Muscle of arm (tissue), 12 donors: Measurements from ENCODE around the gene RAD23A. TPM values are rescaled to one million over a fixed set of nuclear protein-coding genes. Genes with fewer than 3 reads are reported as not detected.
"Not testable (repeated sequence)": the region's sequence is repeated elsewhere in the genome, so short reads cannot be mapped to it uniquely, and the experiment has no call there.

Experiments used
- DNase-seq: peaks from one replicate; pipeline ENCODE4 v3.0.0-alpha.2; 2013
- polyA plus RNA-seq, 12 donors: library from polyadenylated mRNA; unstranded; fragments of 120-200 nt; gene quantifications; one replicate each; pipeline ENCODE4 v1.2.1, GENCODE V29; 2013; ENCODE audit not compliant: insufficient read length in 12 of 12

The RAD23A gene
- polyA plus RNA-seq, 12 donors = 80.3 to 659 (median 114) TPM

DNA sequence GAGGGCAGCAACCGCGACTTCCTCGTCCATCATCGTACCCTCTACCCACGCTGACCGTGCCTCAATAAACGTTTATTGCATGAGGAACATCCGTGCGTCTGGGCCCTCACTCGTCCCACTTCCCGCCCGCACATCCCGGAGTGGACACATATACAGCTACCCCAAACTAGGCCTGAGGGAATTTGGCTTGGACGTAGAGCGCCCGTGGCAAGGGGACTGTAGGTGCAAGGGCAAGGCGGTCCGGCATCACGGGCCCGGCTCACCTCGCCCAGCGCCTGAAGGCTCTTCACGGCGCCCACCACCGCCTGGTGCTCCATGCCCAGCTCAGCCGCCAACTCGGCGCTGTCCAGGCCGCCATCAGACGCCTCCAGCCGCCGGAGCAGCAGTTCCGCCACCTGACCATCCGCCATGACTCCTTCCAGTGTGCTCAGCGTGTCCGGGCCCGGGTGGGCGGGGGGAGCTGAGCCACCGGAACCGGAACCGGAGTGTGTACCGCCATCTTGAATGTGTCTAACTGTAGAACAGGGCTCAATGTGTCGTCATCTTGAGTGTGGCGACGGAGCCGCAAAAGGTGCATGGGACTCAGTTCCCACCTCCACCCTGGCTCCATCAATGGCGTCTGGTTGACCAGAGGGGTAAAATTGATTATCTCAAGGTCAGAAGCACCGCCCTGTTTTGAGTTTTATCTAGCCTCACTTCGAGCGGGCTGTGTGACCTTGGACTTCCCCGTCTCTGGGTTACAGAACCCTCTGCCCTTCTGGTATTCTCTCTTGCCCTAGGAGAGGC is 12.2 kb upstream of the RAD23A start, which contains the start of gene FARSA:
FARSA (minus strand) TSS at position 425 of the 786 bp plus-strand sequence; CDS start at position 410, 15 bp downstream.
- DNase-seq = peak; percentile 93

DNA sequence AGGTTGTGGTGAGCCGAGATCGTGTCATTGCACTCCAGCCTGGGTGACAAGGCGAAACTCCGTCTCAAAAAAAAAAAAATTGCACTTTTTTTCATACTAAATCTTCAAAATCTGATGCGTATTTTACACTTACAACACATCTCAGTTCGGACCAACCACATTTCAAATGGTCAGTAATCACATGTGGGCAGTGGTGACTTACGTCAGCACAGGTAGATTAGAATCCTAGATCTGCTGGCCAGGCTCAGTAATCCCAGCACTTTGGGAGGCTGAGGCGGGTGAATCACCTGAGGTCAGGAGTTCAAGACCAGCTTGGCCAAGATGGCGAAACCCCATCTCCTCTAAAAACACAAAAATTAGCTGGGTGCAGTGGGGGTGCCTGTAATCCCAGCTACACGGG is 10.6 kb upstream of the RAD23A start:
- DNase-seq = no peak

DNA sequence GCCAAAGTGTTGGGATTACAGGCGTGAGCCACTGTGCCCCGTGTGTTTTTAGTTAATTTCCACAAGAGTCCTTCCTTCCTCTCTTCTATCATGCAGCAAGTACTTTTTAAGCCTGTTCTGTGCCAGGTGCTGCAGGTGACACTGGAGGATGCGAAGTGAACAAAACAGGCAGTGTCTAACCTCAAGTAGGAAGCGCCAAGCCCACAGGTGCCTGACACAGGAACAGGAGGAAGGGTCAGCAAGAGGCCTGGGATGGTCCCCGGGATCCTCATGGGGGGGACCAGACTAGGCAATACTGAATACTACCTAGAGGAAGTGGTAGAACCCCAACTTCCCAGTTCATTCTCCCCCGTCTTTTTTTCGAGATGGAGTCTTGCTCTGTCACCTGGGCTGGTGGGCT is 9.1 kb upstream of the RAD23A start:
- DNase-seq = no peak

DNA sequence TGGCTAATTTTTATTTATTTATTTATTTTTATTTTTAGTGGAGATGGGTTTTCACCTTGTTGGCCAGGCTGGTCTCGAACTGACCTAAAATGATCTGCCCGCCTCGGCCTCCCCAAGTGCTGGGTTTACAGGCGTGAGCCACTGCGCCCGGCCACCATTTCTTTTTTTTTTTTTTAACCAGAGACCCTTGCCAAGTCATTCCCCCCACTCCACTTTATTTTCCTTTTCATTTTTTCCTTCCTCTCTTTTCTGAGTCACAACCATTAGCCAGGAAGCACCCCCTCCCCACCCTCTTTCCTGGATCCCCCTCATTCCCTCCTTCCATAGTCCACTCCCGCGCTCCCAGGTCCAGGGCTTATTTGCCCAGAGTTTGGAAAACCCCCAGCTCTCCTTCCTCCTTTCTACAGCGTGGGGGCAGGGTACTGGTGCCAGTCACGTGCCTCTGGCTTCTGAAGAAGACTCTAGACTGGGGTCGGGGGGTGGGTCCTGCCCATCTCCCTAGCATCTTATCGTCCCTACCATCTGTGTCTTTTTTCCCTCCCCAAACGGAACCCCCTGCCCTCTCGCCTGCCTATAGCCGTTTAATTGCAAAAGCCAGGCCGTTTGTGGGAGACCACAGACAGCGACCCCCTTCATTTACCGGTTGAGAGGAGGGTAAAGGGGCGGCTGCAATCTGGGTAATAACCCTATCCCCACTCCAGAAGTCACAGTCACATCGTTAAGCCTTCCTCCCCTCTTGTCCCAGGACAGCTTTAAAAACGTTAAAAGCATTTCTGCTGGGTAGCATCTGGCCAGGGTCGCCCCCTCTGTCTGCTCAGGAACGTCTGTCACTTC is 8.4 kb upstream of the RAD23A start:
- DNase-seq = no peak

DNA sequence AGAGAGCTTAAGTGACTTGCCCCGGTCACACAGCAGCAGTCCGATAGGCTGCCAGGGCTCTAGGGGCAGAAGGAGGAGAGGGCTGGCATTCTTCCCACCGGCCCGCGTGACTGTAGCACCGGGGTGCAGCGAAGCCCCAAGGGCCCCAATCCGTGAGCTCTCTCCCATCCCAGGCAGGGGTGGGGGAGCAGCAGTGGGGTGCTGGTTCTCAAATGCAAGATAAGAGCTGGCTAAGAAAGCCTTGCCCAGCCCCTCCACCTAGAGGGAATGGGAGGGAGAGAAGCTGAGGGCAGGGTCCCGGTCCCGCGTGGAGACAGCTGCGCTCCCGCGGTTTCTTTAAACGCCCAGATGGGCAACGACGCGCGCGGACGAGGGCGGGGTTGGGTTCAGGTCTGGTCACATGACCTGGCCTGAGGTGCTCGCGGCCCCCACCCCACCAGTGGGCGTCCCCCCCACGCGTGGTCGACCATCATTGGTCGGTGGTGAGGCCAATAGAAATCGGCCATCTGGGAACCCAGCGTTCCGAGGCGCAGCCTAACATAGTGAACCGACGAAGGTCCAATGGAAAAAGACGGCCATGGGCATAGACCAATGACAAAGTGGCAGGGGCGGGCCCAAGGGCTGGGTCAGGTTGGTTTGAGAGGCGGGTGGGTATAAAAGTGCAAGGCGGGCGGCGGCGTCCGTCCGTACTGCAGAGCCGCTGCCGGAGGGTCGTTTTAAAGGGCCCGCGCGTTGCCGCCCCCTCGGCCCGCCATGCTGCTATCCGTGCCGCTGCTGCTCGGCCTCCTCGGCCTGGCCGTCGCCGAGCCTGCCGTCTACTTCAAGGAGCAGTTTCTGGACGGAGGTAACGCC is 7.5 kb upstream of the RAD23A start, which contains the start of gene CALR:
CALR (plus strand) TSS at position 683 of the 852 bp plus-strand sequence; CDS start at position 754, 71 bp downstream.
- DNase-seq = peak; percentile 99

DNA sequence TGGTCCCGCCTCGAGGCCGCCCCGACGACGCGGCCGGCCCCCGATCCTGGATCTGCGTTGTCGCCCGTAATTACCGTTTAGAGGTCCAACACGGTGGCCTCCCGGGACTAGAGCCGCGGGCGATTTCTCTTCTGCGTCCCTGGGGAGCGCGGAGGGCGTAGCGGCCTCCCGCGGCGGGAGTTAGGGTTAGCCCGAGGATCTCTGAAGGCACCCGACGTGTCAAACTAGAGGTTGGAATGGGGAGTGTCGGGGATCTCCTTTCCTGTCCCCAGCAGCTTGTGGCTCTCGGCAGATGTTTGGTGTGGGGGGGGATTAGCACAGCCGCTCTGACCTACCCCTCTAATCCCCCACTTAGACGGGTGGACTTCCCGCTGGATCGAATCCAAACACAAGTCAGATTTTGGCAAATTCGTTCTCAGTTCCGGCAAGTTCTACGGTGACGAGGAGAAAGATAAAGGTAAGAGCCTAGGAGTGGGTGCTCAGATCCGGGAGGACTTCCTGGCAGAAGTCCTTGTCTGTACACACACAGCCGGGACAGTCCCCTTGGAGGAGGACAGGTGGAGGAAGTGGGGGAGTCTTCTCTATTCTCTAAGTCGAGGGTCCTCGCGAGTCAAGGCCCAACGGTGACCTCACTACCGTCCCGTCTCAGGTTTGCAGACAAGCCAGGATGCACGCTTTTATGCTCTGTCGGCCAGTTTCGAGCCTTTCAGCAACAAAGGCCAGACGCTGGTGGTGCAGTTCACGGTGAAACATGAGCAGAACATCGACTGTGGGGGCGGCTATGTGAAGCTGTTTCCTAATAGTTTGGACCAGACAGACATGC is 6.7 kb upstream of the RAD23A start:
- DNase-seq = no peak

DNA sequence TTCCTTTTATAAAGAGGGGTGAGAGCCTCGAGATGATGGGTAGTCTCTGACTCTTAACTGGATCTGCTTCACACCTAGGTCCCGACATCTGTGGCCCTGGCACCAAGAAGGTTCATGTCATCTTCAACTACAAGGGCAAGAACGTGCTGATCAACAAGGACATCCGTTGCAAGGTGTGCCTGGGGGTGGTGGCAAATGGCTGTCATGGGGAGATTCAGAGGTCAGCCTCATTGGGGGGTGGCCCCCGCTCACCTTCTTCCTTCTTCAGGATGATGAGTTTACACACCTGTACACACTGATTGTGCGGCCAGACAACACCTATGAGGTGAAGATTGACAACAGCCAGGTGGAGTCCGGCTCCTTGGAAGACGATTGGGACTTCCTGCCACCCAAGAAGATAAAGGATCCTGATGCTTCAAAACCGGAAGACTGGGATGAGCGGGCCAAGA is 5.7 kb upstream of the RAD23A start:
- DNase-seq = no peak

DNA sequence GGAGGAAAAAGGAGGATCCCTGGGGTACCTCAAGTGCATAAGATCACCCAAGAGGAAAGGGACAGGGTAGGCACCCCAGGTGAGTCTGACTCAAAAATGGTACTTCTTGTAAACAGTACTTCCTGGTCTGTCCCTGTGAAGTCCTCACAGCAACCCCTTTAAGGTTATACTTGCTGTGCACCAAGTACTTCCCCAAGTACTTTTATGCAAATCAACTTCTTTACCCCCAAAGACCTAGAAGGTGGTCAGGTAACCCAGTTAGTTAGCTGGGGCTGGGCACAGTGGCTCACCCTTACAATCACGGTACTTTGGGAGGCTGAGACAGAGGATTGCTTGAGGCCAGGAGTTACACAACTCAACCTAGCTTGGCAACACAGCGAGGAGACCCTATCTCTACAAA is 4.8 kb upstream of the RAD23A start:
- DNase-seq = no peak

DNA sequence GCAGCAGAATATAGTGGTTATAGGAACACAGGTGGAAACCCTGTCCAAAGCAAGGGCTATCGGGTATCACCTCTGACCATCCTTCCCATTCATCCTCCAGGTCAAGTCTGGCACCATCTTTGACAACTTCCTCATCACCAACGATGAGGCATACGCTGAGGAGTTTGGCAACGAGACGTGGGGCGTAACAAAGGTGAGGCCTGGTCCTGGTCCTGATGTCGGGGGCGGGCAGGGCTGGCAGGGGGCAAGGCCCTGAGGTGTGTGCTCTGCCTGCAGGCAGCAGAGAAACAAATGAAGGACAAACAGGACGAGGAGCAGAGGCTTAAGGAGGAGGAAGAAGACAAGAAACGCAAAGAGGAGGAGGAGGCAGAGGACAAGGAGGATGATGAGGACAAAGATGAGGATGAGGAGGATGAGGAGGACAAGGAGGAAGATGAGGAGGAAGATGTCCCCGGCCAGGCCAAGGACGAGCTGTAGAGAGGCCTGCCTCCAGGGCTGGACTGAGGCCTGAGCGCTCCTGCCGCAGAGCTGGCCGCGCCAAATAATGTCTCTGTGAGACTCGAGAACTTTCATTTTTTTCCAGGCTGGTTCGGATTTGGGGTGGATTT is 2.1 kb upstream of the RAD23A start:
- DNase-seq = no peak

DNA sequence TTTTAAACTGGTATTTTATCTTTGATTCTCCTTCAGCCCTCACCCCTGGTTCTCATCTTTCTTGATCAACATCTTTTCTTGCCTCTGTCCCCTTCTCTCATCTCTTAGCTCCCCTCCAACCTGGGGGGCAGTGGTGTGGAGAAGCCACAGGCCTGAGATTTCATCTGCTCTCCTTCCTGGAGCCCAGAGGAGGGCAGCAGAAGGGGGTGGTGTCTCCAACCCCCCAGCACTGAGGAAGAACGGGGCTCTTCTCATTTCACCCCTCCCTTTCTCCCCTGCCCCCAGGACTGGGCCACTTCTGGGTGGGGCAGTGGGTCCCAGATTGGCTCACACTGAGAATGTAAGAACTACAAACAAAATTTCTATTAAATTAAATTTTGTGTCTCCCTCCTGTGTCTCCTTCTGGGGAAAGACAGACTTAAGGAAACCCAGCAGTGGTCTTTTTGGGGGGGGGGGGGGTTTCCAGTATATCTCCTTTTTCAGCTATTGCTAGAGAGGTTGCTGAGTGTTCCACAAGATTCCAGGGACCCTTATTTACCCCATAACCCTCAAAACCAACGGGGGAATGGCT is 1.5 kb upstream of the RAD23A start:
- DNase-seq = no peak

DNA sequence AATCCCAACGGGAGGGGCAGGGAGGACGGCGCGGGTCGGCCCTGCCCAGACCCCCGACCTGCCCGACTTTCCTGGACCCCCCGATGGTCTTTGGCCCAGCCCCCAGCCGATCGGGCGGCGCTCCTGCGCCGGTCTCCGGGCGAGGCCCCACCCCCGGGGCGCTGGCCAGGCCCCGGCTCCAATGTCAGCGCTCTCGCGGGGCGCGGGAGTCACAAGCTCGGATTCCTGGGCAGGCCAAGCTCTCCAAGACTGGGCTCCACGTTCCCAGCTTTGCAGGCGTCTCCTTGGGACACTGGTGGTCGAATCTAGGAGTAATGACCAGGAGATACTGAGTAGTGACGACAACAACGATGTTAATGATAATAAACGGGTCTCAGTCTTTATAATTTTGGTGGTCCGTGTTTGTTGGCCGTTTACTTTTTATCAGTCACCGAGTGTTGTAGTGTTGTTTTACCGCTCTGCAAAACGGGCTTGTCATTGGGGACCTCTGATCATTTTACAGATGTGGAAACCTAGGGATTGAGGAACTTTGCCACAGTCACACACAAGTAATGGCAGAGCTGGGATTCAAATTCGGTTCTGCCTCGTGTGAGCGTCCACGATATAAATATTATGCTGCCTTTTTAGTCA is 545 bp downstream of the RAD23A start:
- DNase-seq = peak; percentile 75

DNA sequence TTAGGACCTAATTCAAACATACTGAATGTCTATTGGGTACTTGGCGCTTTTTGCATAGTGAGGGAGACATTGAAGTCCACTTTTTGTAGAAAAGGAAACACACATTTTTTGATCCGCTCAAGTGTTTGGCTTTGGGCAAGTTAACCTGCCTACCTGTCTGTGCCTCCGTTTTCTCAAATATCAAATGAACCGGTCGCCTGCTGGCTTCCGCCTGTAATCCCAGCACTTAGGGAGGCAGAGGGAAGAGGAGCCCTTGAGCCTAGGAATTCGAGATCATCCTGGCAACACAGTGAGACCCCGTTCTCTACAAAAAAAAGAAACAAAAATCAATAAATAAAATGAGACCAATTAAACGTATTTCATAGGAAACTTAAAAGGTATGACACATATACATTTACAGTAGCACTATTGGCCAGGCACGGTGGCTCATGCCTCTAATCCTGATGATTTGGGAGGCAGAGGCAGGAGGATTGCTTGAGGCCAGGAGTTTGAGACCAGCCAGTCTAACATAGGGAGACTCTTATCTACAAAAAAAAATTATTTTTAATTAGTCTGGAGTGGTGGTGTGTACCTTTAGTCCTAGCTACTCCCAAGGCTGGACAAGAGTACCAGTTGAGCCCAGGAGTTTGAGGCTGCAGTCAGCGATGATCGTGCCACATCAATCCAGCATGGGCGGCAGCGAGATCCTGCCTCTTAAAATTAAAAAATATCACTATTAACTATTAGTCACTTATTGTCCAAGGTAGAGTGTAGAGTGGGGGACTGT is 1.3 kb downstream of the RAD23A start:
- DNase-seq = no peak

DNA sequence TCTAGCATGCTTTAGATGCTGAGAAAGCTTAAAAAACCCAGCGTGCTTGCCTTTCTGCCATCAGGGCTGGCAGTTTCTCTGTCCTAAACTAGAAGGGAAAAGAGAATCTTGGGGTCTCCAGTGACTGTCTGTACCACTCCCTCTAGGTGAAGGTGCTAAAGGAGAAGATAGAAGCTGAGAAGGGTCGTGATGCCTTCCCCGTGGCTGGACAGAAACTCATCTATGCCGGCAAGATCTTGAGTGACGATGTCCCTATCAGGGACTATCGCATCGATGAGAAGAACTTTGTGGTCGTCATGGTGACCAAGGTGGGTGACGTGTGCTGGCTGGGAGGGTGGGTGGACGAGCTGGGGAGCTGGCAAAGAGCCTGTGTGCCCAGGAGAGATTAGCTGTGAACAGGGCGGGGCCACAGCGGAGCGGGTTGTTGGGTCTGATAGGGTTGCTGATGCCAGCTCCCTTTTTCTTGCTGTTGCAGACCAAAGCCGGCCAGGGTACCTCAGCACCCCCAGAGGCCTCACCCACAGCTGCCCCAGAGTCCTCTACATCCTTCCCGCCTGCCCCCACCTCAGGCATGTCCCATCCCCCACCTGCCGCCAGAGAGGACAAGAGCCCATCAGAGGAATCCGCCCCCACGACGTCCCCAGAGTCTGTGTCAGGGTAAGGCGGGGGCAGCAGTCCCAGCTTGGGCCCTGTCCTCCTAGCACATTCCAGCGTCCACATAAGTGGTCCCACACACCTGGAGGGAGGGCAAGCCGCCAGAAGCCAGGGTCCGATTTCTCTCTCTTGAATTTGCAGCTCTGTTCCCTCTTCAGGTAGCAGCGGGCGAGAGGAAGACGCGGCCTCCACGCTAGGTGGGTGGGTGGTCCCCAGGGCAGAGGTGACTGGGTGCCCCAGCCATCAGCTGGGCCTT is 2.3 kb downstream of the RAD23A start:
- DNase-seq = no peak

DNA sequence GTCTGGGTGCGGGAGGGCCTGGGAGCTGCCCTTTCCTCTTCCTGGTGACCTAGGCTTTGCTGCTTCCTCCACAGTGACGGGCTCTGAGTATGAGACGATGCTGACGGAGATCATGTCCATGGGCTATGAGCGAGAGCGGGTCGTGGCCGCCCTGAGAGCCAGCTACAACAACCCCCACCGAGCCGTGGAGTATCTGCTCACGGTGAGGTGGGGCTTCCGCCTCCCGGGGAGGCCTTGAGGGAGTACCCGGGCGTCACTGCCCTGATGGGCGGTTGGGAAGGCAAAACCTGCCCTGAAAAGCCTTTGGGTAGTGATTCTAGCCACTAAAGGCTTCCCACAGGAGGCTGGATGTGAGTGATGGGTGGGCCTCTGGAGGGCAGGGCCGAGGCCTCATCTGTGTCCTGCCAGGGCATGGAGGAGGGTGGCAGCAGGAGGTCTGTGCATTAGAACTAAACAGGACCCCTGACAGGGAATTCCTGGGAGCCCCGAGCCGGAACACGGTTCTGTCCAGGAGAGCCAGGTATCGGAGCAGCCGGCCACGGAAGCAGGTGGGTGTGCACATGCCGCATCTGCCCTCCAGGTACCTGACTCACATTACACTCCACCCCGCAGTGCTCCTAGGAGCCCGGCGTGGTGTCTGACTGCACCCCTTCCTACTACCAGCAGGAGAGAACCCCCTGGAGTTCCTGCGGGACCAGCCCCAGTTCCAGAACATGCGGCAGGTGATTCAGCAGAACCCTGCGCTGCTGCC is 3.1 kb downstream of the RAD23A start:
- no peak for DNase-seq

DNA sequence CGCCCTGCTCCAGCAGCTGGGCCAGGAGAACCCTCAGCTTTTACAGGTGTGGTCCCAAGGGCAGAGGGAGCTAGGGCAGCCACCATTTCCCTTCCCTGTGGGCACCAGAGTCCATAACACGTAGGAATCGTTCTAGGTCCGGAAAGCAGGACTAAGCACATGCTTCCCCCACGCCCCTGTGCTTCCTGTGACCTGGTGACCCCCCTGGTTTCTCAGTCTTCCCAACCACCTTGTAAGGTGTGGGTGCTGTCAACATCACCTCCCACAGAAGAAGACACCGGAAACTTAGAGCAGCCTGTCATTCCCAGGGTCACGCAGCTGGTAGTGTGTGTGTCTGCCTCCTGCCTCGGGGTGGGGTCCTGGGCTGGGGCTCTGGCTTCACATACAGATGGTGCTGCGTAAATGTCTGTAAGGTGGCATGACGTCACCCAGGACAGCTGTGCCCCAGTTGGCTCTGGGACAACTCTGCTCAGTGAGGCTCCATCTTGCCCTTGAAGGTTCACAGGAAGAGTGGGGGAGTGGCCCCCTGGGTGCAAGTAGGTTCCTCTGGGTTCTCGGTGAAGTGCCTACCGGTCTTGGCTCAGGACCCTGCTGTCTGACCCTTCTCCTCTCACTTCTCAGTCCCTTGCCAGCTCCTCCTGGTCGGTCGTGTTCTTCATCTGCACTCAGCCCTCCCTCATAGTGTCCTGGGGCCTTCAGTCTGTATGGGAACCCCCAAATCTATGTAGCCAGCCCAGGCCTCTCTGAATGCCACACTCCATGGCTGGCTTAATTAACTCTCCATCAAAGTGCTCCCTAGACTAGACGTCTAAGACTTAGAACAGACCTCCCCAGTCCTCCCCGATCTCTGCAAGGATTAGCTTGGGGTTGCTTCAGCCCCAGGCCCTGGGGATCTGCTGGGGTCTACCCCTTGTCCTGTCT is 4.0 kb downstream of the RAD23A start:
- no peak for DNase-seq

DNA sequence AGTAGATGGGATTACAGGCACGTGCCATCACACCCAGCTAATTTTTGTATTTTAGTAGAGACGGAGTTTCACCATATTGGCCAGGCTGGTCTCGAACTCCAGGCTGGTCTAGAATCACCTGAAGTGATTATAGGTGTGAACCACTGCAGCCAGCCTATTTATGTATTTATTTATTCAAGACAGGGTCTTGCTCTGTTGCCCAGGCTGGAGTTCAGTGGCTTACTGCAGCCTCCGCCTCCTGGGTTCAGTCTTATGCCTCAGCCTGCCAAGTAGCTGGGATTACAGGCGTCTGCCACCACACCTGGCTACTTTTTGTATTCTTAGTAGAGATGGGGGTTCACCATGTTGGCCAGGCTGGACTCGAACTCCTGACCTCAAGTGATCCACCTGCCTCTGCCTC is 6.4 kb downstream of the RAD23A start:
- not testable (repeated sequence) for DNase-seq
